Upper lobe of right lung (tissue), 1 donor: ENCODE measurements around the gene PLXNA4. TPM values are rescaled to one million over a fixed set of nuclear protein-coding genes. Genes with fewer than 3 reads are reported as not detected.

Experiments
- ATAC-seq: fragments of 200-7000 bp; cut with Tn5 transposase; one replicate; pipeline ENCODE4 v1.9.1; 2020; ENCODE audit warnings: mild to moderate bottlenecking, moderate library complexity
- DNase-seq: peaks from one replicate; pipeline ENCODE4 v3.0.0-alpha.2; 2020
- H3K27ac ChIP-seq: fragments of 200-600 bp; one replicate; pipeline ENCODE4 v1.8.0; 2022
- H3K27me3 ChIP-seq: fragments of 200-600 bp; one replicate; pipeline ENCODE4 v1.8.0; 2022; ENCODE audit warnings: mild to moderate bottlenecking
- H3K36me3 ChIP-seq: fragments of 200-600 bp; one replicate; pipeline ENCODE4 v1.8.0; 2022
- H3K4me1 ChIP-seq: fragments of 200-600 bp; one replicate; pipeline ENCODE4 v1.8.0; 2022
- H3K4me3 ChIP-seq: fragments of 200-600 bp; one replicate; pipeline ENCODE4 v1.8.0; 2022; ENCODE audit warnings: mild to moderate bottlenecking
- H3K9me3 ChIP-seq: fragments of 200-600 bp; one replicate; pipeline ENCODE4 v1.8.0; 2022
- intact Hi-C: fragments of 100-400 bp; cut with DNase I; formaldehyde crosslinking; loops from one replicate; pipeline ENCODE4 v1.11.0; 2022
- total RNA-seq: library from RNA; stranded (reverse); fragmentation: NEBNext Ultra II Directional; extraction: Animal tissue kit (Norgen Biotek cat#: 25700); gene quantifications from one replicate; pipeline ENCODE4 v1.2.1, GENCODE V29; 2021
- TF ChIP-seq, protein P1 (sequence below): fragments of 200-600 bp; IDR thresholded peaks from one replicate; pipeline ENCODE4 v1.8.0; 2022; ENCODE audit warnings: antibody characterized with exemption
- donor health status: DM: no; HTN: yes; CAD: no; lungs with severe emphysema.

PLXNA4 gene
- total RNA-seq, 1 donor from 2014 or later: 7.2 TPM

DNA sequence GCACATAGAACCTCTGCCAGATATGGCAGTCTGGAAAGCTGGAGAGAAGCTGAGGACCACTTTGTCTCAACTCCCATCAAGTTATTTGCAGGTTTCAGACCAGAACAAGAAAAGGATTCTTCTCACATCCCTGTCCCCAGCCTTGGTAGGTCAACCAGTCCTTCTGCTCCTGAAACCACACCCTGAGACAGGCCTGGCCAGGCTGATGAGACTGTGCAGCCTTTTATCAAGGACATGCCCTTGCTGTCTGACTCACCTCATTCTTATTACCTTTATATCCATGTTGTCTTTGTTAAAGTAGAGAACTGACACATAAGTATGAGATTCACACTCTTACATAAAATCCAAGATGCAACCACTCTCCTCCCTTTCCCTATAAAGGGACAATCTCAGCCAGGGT, 354.9 kb downstream of the PLXNA4 start:
- TF ChIP-seq, protein P1, sequence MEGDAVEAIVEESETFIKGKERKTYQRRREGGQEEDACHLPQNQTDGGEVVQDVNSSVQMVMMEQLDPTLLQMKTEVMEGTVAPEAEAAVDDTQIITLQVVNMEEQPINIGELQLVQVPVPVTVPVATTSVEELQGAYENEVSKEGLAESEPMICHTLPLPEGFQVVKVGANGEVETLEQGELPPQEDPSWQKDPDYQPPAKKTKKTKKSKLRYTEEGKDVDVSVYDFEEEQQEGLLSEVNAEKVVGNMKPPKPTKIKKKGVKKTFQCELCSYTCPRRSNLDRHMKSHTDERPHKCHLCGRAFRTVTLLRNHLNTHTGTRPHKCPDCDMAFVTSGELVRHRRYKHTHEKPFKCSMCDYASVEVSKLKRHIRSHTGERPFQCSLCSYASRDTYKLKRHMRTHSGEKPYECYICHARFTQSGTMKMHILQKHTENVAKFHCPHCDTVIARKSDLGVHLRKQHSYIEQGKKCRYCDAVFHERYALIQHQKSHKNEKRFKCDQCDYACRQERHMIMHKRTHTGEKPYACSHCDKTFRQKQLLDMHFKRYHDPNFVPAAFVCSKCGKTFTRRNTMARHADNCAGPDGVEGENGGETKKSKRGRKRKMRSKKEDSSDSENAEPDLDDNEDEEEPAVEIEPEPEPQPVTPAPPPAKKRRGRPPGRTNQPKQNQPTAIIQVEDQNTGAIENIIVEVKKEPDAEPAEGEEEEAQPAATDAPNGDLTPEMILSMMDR: no peak
- no peak for ATAC-seq
- H3K36me3 ChIP-seq: no peaks in the 10 kb centered on the region
- H3K4me3 ChIP-seq: no peak overlapping the region
- intact Hi-C loops: no loop called here
- no peak for DNase-seq
- H3K9me3 ChIP-seq: no peaks in the 10 kb centered on the region
- H3K4me1 ChIP-seq: no peaks in the 10 kb centered on the region
- H3K27me3 ChIP-seq: no peaks in the 10 kb centered on the region
- no peak overlapping the region for H3K27ac ChIP-seq

DNA sequence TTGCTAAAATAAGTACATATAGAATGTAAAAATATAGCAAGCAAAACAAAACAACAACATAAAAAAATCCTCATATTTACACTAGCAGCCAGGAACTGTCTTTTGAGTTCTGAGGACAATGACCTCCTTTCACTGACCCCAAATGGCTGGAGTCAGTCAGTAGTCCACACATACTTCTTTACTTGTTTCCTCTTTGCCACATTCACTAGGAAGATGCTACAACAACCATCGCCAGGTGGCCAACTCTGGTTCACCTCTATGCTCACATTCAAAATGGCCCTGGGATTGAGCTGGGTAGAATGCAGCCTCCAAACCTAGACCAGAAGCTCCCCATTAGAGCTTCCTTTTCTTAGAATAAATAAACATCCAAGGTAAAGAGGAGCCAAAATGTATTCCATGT, 356.2 kb downstream of the PLXNA4 start:
- intact Hi-C loops: no loop called here
- Histone ChIP-seq H3K27ac (no peak overlapping the region), H3K4me3 (no peak overlapping the region), H3K9me3 (no peaks in the 10 kb centered on the region), H3K27me3 (no peaks in the 10 kb centered on the region), H3K4me1 (no peaks in the 10 kb centered on the region), H3K36me3 (no peaks in the 10 kb centered on the region)
- DNase-seq (no peak), ATAC-seq (no peak)
- TF ChIP-seq, protein P1: no peak

DNA sequence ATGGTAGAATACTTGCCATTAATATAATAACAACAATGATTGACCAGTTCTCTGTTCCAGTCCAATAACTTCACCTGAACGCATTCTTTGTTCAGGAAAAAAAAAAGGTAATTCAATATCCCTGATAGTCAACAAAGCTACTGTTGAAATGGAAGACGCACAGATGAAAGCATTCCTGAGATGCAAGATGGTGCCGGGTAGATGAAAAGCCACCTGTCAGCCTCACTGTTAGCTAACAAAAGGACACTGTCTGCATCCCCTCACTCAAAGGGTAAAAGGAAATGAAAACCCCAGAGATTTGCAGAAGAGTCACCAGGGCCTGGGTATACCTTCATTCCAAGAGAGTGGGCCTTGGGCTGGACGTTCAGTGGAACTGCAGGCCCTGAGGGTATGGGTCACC, 357.4 kb downstream of the PLXNA4 start:
- intact Hi-C loops: no loop called here
- ATAC-seq: no peak
- TF ChIP-seq, protein P1: no peak

DNA sequence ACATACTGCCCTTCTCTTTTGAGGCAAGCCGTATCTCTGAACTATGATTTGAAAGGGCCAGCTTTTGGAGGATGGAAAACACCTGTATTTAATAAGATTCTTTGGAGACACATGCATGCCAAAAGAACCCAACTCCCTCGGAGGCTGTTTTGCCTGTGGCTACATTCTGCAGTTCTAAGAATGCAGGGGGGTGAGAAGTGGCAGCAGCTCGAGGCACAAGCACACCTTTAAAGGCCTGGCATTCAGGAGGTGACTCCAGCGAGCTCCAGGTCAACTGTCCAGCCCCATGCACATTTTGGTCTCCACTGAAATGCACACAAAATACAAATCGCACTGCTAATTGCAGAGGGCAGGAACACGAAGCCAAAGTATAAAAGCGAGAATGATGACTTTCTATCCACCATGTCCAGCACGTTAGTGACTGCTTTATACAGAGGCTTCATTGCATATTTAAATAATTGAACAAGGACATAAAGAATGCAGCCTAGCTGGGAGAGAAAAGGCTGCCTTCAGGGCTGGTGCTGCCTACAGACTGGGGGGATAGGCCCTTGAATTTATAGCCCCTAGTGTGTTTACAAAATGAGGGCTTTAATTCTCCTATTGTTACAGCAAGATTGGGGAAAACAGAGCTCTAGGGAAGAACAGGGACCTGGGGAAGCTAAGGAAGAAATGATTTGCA, 359.3 kb downstream of the PLXNA4 start:
- intact Hi-C loops: no loop called here
- TF ChIP-seq, protein P1: no peak
- Histone ChIP-seq H3K4me1 (no peaks in the 10 kb centered on the region), H3K4me3 (no peak overlapping the region), H3K36me3 (no peaks in the 10 kb centered on the region), H3K27me3 (no peaks in the 10 kb centered on the region), H3K9me3 (no peaks in the 10 kb centered on the region), H3K27ac (no peak overlapping the region)
- no peak for ATAC-seq
- no peak for DNase-seq

More for the DNA sequence above, 357.4 kb downstream of the PLXNA4 start:
- no peak overlapping the region for H3K27ac ChIP-seq
- no peaks in the 10 kb centered on the region for H3K4me1 ChIP-seq
- no peaks in the 10 kb centered on the region for H3K27me3 ChIP-seq
- DNase-seq: no peak
- H3K9me3 ChIP-seq: no peaks in the 10 kb centered on the region
- no peaks in the 10 kb centered on the region for H3K36me3 ChIP-seq
- H3K4me3 ChIP-seq: no peak overlapping the region

DNA sequence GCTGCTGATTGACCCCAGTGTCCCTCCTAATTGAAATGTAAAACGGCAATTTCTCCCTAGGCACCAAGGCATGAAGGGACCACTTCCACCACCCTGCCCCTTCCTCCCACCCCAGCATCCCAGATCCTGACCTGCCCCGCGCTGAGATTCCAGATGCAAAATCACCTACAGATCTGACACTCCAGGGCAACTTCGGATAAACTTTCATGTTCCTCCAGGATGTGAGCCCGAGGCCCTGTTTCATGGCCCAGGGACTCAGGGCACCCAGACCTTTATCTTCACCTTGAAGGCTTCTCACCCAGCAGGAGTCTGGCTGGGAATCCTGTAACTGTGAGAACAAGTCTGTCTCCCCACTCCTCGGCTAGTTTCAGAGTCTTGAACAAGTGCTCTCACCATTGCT, 361.8 kb downstream of the PLXNA4 start:
- no peak overlapping the region for H3K4me3 ChIP-seq
- TF ChIP-seq, protein P1: no peak
- H3K36me3 ChIP-seq: no peaks in the 10 kb centered on the region
- H3K27me3 ChIP-seq: no peaks in the 10 kb centered on the region
- no peak overlapping the region for H3K27ac ChIP-seq
- ATAC-seq (no peak), DNase-seq (no peak)
- H3K9me3 ChIP-seq: no peaks in the 10 kb centered on the region
- intact Hi-C loops: no loop called here
- no peaks in the 10 kb centered on the region for H3K4me1 ChIP-seq

DNA sequence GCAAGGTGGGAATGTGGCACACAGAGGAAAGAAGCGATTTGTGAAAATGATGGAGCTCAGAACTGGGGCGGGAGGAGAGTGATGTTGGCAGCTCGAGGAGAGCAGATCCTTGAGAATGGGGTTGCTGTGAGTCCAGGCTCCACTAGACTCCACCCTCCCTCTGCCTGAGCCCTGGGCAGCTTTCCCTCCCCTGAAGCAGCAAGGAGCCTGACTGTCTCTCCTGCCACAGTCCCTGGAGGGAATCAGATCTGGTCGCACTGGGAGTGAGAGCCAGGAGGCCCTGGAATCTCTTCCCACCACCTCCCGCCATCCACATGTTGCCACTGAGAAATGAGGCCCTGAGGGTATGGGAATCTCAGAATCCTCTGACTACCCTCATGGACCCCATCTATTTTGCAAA, 362.7 kb downstream of the PLXNA4 start:
- Histone ChIP-seq H3K4me1 (no peaks in the 10 kb centered on the region), H3K27me3 (no peaks in the 10 kb centered on the region), H3K4me3 (no peak overlapping the region), H3K27ac (no peak overlapping the region), H3K9me3 (no peaks in the 10 kb centered on the region), H3K36me3 (no peaks in the 10 kb centered on the region)
- TF ChIP-seq, protein P1: no peak
- intact Hi-C loops: no loop called here
- ATAC-seq (no peak), DNase-seq (no peak)
